HepG2 (cell line): ENCODE data around the gene NAV1. TPM values are rescaled to one million over a fixed set of nuclear protein-coding genes. Genes with fewer than 3 reads are reported as not detected.

Experiments
- ATF7-NPFF ChIP-seq: sonication (generic); formaldehyde crosslinking; IDR thresholded peaks from 2 replicates; pipeline ENCODE4 v1.8.1; 2023; ENCODE audit warnings: mild to moderate bottlenecking, low read depth, missing genetic modification reagents, moderate library complexity
- CCDC6 ChIP-seq: sonication (generic); formaldehyde crosslinking; IDR thresholded peaks from 2 replicates; pipeline ENCODE4 v1.8.1; 2022; ENCODE audit warnings: mild to moderate bottlenecking, missing genetic modification reagents, moderate library complexity
- CHD4 ChIP-seq: fragments of 200-600 bp; sonication (generic); IDR thresholded peaks from 2 replicates; pipeline ENCODE4 v1.7.0; 2017; ENCODE audit warnings: mild to moderate bottlenecking, low read length, borderline replicate concordance
- ELF4 ChIP-seq: sonication (generic); formaldehyde crosslinking; IDR thresholded peaks from 2 replicates; pipeline ENCODE4 v1.5.0; 2020; ENCODE audit warnings: missing genetic modification reagents, mild to moderate bottlenecking, moderate library complexity, borderline replicate concordance
- ETV6 ChIP-seq: sonication (generic); formaldehyde crosslinking; conservative IDR thresholded peaks from 2 replicates; pipeline ENCODE4 v1.4.0; 2020; ENCODE audit warnings: missing genetic modification reagents
- EZH2 ChIP-seq: conservative IDR thresholded peaks from 2 replicates; pipeline ENCODE4 v1.6.1; 2012; ENCODE audit warnings: mild to moderate bottlenecking, low read depth, low read length, moderate library complexity
- HMGXB4 ChIP-seq, 2 experiments: sonication (generic) in 1 of 2; formaldehyde crosslinking in 1 of 2; IDR thresholded peaks; 2 replicates each; pipeline versions ENCODE4 v1.4.0 to v1.6.1; 2018 to 2020; ENCODE audit warnings: missing genetic modification reagents in 2 of 2, borderline replicate concordance in 1 of 2, low read depth in 1 of 2, mild to moderate bottlenecking in 1 of 2, missing biosample characterization in 1 of 2
- JUND ChIP-seq: sonication (generic); formaldehyde crosslinking; IDR thresholded peaks from 2 replicates; pipeline ENCODE4 v1.8.0; 2022; ENCODE audit warnings: mild to moderate bottlenecking, missing genetic modification reagents
- KAT2B ChIP-seq: fragments of 150-350 bp; IDR thresholded peaks from 2 replicates; pipeline ENCODE4 v1.6.1; 2014; ENCODE audit warnings: low read depth, low read length, borderline replicate concordance
- NFRKB ChIP-seq: fragments of 450-650 bp; IDR thresholded peaks from 2 replicates; pipeline ENCODE4 v1.6.1; 2017
- NFYB ChIP-seq: sonication (generic); formaldehyde crosslinking; IDR thresholded peaks from 2 replicates; pipeline ENCODE4 v1.4.0; 2020; ENCODE audit warnings: missing genetic modification reagents
- PAF1 ChIP-seq: IDR thresholded peaks from 2 replicates; pipeline ENCODE4 v1.6.1; 2016; ENCODE audit warnings: missing genetic modification reagents, missing compliant biosample characterization
- POLR2AphosphoS5 ChIP-seq: IDR thresholded peaks from 2 replicates; pipeline ENCODE4 v1.6.1; 2012; ENCODE audit warnings: low read depth, low read length
- SIX1 ChIP-seq: sonication (generic); formaldehyde crosslinking; IDR thresholded peaks from 2 replicates; pipeline ENCODE4 v1.4.0; 2020; ENCODE audit warnings: missing genetic modification reagents, borderline replicate concordance
- TOE1 ChIP-seq: sonication (generic); formaldehyde crosslinking; IDR thresholded peaks from 2 replicates; pipeline ENCODE4 v1.4.0; 2020; ENCODE audit warnings: mild to moderate bottlenecking, missing genetic modification reagents
- ZFYVE20 ChIP-seq: sonication (generic); formaldehyde crosslinking; IDR thresholded peaks from 2 replicates; pipeline ENCODE4 v1.8.0; 2023; ENCODE audit warnings: low read depth, mild to moderate bottlenecking, moderate library complexity, missing genetic modification reagents, borderline replicate concordance
- ZMYM3 ChIP-seq: sonication (generic); formaldehyde crosslinking; IDR thresholded peaks from 2 replicates; pipeline ENCODE4 v1.5.1; 2020; ENCODE audit warnings: mild to moderate bottlenecking, missing genetic modification reagents
- ZNF230 ChIP-seq: sonication (generic); formaldehyde crosslinking; IDR thresholded peaks from 2 replicates; pipeline ENCODE4 v1.4.0; 2020; ENCODE audit warnings: mild to moderate bottlenecking, missing genetic modification reagents
- ZNF234 ChIP-seq: sonication (generic); formaldehyde crosslinking; conservative IDR thresholded peaks from 2 replicates; pipeline ENCODE4 v1.5.1; 2020; ENCODE audit warnings: mild to moderate bottlenecking, missing genetic modification reagents
- ZNF354B ChIP-seq: sonication (generic); formaldehyde crosslinking; IDR thresholded peaks from 2 replicates; pipeline ENCODE4 v1.8.0; 2022; ENCODE audit warnings: mild to moderate bottlenecking, missing genetic modification reagents
- ZNF460 ChIP-seq: sonication (generic); formaldehyde crosslinking; IDR thresholded peaks from 2 replicates; pipeline ENCODE4 v1.5.1; 2020; ENCODE audit warnings: missing genetic modification reagents, mild to moderate bottlenecking, borderline replicate concordance
- ZNF567 ChIP-seq: sonication (generic); formaldehyde crosslinking; IDR thresholded peaks from 2 replicates; pipeline ENCODE4 v1.8.1; 2023; ENCODE audit warnings: mild to moderate bottlenecking, missing genetic modification reagents, borderline replicate concordance
- ZNF724P ChIP-seq: sonication (generic); formaldehyde crosslinking; IDR thresholded peaks from 2 replicates; pipeline ENCODE4 v1.8.0; 2022; ENCODE audit warnings: missing genetic modification reagents, borderline replicate concordance
- ZNF83 ChIP-seq: sonication (generic); formaldehyde crosslinking; IDR thresholded peaks from 2 replicates; pipeline ENCODE4 v1.4.0; 2020; ENCODE audit warnings: missing genetic modification reagents, mild to moderate bottlenecking, borderline replicate concordance
- ZNF839 ChIP-seq: sonication (generic); formaldehyde crosslinking; IDR thresholded peaks from 2 replicates; pipeline ENCODE4 v1.4.0; 2020; ENCODE audit warnings: missing genetic modification reagents, mild to moderate bottlenecking, borderline replicate concordance
- polyA plus RNA-seq, 8 experiments: library from polyadenylated mRNA; depleted of rRNA in 3 of 8; stranded (reverse) in 7 of 8; unstranded in 1 of 8; fragments of >200 nt; fragmentation: Illumina TruSeq in 4 of 8; extraction: Trizol in 4 of 8; gene quantifications; 2 replicates each; pipeline versions ENCODE4 v1.2.1 to v1.2.3, GENCODE V29; 2011 to 2016; ENCODE audit warnings: low read depth in 4 of 8, missing spikeins in 1 of 8, mixed read lengths in 1 of 8; ENCODE audit not compliant: insufficient read depth in 1 of 8
- total RNA-seq, 5 experiments: library from RNA; depleted of rRNA; stranded (reverse); fragments of >200 nt; fragmentation: Illumina TruSeq; extraction: Trizol; gene quantifications; 2 replicates each; pipeline ENCODE4 v1.2.3, GENCODE V29; 2016; ENCODE audit warnings: low read depth in 1 of 5
- TF ChIP-seq, protein P1 (sequence below): sonication (generic); formaldehyde crosslinking; IDR thresholded peaks from 2 replicates; pipeline ENCODE4 v1.5.1; 2020; ENCODE audit warnings: missing genetic modification reagents, mild to moderate bottlenecking, borderline replicate concordance

Gene NAV1
- total and polyA plus RNA-seq, 2 of the 13 experiments (the other 11 are each of a cell fraction or from before 2014, with no cell fraction given), result not detected

DNA sequence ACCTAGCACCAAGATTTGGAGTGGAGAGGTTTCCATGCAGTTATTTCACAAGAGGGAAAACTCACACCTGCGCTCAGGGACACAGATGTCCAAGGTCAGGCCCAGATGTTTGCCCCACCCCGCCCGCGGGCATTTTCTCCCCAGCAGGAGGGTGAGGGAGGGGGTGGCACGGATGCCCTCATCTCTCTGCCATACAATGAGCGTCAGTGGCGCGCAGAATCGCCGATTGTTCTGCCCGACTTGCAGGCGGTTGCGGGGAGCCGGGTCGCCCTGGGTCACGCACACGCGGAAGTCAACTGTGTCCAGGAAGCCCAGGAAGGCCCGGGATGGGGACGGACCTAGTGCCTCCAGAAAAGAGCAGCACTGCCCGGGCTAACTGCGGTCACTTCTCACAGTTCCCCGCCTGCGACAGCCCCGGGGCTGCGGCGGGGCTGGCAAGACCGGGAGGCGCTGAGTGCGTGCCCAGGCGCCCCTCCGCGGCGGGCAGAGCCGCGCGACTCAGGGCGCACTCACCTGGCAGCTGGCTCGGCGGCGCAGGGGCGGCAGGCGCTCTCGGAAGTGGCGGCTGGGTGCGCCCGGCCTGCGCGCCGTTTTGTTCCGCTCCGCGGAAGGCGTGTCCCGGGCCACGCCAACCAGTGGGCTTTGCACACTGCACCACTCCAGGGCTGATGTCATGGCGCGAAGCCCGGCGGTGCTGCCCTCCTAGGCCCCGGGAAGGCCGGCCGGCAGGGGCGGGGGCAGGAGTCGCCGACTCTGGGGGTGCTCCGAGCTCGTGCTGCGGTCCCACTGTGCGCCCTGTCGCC is 32.2 kb upstream of the NAV1 start, which contains the start of gene CSRP1 (continued):
- TF ChIP-seq POLR2AphosphoS5 (no peak), ZNF234 (CRISPR knock-in tag) (no peak; the same call in 1 of the 2 replicates), PAF1 (CRISPR knock-in tag) (no peak), ATF7-NPFF (CRISPR knock-in tag) (0 out of 2 replicates have a peak, but pooled peaks have one; percentile 46), ZNF460 (CRISPR knock-in tag) (no peak), HMGXB4 (CRISPR knock-in tag; IDR thresholded peaks at IDR 0.05; ENCODE audit: borderline replicate concordance in 1 of 2, low read depth in 1 of 2) (peak; percentile 18 to 45; a peak in 3 of 4 replicates), ZMYM3 (no peak), TOE1 (CRISPR knock-in tag) (no peak), JUND (CRISPR knock-in tag) (no peak), KAT2B (no peak), CCDC6 (CRISPR knock-in tag) (0 out of 2 replicates have a peak, but pooled peaks have one; percentile 25), ELF4 (no peak), ZNF839 (CRISPR knock-in tag) (0 out of 2 replicates have a peak, but pooled peaks have one; percentile 56), ZNF567 (CRISPR knock-in tag) (no peak), SIX1 (CRISPR knock-in tag) (no peak), ZNF354B (CRISPR knock-in tag) (no peak), EZH2 (no peak), ZNF724P (no peak), ZFYVE20 (CRISPR knock-in tag) (no peak), NFYB (CRISPR knock-in tag) (peak; percentile 53), ZNF83 (CRISPR knock-in tag) (no peak), NFRKB (no peak), CHD4 (no peak), ETV6 (CRISPR knock-in tag) (no peak), ZNF230 (CRISPR knock-in tag) (no peak)
- TF ChIP-seq, protein P1, sequence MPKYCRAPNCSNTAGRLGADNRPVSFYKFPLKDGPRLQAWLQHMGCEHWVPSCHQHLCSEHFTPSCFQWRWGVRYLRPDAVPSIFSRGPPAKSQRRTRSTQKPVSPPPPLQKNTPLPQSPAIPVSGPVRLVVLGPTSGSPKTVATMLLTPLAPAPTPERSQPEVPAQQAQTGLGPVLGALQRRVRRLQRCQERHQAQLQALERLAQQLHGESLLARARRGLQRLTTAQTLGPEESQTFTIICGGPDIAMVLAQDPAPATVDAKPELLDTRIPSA (CRISPR knock-in tag), result no peak
